ENCODE measurements around the gene ZNF701.
"Not testable (repeated sequence)": the region's sequence is repeated elsewhere in the genome, so short reads cannot be mapped to it uniquely, and the experiment has no call there.

The ZNF701 gene

DNA sequence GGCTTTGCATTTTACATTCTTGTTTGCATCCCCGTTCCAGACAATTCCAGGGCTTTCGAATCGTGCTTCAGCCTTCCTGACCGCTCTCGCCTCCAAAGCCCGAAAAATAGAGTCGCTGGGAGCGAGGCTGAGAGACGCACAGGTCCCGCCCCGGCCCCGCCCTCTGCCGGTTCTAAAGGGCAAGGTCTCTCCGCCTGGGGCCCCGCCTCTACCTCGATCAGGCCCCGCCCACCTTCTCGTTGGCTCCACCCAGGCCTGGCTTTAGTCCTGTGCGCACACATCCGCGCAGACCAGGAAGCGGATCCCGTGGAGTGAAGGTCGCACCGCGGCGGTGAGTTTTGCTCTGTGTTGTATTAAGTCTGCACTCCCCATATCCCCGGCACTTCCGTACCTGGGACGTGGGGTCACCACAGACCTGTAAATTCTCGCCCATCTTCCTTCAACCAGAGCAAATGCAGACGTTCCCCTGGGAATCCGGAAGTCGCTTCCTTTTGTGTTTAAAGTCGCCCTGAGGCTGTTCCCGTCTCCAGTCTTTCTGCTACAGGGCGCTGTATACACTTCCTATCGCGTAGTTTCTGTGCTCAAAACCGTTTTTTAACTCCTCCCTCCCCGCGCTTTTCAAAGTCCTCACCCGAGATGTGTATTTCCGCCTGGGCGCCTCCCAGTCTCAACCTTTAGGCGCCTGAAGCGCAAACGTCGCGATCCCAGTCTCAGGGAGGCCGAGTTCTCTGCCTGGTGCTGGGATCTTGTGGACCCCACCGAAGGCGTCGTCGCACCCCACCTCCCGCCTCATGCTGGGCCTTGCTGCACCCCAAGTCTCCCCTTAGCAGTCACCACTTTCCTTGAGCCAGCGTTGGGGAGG lies at the start of gene ZNF701:
ZNF701 (plus strand) TSS at position 288 of the 862 bp plus-strand sequence. CDS start 3,861 bp downstream, outside the sequence.
- peak; percentile 79 for DNase-seq

GRCh38 chr19:52522551-52522950 lies 47.5 kb upstream of the ZNF701 start:
- no peak for DNase-seq

DNA sequence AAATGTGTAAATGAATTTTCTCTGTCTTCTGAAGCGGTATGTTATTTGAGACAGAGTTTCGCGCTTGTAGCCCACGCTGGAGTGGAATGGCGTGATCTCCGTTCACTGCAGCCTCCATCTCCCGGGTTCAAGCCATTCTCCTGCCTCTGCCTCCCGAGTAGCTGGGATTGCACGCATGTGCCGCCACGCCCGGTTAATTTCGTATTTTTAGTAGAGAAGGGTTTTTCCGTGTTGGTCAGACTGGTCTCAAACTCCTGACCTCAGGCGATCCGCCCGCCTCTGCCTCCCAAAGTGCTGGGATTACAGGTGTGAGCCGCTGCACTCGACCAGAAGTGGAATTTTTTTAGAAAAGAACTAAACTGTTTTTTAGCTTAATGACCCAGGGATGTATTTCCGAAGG lies 46.0 kb upstream of the ZNF701 start:
- DNase-seq: no peak

- DNase-seq: peak; percentile 69
These were observed 42.7 kb upstream of the ZNF701 start, which contains the start of gene ZNF808 for GRCh38 chr19:52527134-52527955. TSS of gene ZNF808 (plus strand) at chr19:52527668. CDS start at chr19:52543285, 15,617 bp downstream.

DNA sequence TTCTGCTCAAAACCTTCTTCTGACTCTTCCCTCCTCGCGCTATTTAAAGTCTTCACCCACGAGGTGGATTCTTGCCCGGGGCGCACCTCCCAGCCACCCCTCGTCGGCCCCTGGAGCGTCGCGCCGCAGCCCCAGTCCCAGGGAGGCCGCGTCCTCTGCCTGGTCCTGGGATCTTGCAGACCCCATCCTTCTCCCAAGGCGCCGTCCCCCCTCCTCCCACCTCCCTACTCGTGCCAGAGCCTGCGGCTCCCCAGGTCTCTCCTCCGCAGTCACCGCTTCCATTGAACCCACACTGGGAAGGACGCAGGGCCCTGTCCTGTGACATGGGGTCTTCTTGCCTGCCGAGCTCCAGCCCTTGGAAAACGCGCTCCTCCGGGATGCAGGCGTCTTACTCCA lies 42.1 kb upstream of the ZNF701 start:
- no peak for DNase-seq

- DNase-seq: no peak
These were observed 37.6 kb upstream of the ZNF701 start for GRCh38 chr19:52532480-52532879.

DNA sequence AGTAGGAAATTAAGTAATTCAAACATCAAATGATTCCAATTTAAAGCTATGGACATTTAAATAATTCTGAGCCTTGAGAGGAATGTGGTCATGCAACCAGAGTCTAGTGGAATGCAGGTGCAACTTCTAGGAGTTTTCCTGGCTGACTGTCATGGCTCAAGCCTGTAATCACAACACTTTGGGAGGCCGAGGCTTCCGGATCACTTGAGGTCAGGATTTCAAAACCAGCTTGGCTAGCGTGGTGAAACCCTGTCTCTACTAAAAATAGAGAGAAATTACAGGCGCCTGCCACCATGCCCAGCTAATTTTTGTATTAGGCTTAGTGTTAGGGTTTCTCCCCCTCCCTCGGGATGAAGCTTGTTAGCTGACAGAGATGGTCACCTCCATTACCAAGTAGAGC lies 36.2 kb upstream of the ZNF701 start:
- no peak for DNase-seq

- not testable (repeated sequence) for DNase-seq
These were observed 34.7 kb upstream of the ZNF701 start for GRCh38 chr19:52535385-52535770.

- DNase-seq: no peak
These were observed 34.2 kb upstream of the ZNF701 start for GRCh38 chr19:52535771-52536447.

- no peak for DNase-seq
These were observed 33.7 kb upstream of the ZNF701 start for GRCh38 chr19:52536448-52536800.

- not testable (repeated sequence) for DNase-seq
These were observed 31.3 kb upstream of the ZNF701 start for GRCh38 chr19:52538815-52539214.

DNA sequence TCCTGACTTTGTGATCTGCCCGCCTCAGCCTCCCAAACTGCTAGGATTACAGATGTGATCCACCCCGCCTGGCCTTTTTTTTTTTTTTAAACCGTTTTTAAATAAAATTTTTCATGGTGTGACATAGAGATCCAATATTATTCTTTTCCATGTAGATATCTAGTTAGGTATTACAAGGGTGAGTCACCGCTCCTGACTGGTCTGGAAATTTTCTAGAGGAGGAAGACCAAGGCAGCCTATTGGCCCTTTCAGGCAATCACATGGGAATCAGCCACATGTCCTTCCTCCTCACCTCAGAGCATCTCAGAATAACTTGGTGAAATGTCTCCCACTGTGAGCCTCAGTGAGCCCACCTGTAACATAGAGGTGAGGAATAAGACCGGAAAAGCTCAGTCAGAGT lies 28.9 kb upstream of the ZNF701 start:
- DNase-seq: not testable (repeated sequence)

GRCh38 chr19:52541608-52542007 lies 28.5 kb upstream of the ZNF701 start:
- DNase-seq: no peak

DNA sequence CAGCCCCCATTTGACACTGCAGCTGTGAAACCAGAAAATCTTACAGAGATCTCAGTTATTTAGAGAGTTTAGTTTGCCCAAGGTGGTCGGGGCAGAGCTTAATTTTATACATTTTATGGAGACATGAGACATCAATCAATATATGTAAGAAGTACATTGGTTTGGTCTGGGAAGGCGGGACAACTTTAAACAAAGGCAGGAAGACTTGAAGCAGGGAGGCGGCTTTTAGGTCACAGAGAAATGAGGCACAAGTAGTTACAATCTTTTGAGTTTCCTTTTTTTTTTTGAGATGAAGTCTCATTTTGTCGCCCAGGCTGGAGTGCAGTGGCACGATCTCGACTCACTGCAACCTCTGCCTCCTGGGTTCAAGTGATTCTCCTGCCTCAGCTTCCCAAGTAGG lies 27.5 kb upstream of the ZNF701 start:
- not testable (repeated sequence) for DNase-seq

DNA sequence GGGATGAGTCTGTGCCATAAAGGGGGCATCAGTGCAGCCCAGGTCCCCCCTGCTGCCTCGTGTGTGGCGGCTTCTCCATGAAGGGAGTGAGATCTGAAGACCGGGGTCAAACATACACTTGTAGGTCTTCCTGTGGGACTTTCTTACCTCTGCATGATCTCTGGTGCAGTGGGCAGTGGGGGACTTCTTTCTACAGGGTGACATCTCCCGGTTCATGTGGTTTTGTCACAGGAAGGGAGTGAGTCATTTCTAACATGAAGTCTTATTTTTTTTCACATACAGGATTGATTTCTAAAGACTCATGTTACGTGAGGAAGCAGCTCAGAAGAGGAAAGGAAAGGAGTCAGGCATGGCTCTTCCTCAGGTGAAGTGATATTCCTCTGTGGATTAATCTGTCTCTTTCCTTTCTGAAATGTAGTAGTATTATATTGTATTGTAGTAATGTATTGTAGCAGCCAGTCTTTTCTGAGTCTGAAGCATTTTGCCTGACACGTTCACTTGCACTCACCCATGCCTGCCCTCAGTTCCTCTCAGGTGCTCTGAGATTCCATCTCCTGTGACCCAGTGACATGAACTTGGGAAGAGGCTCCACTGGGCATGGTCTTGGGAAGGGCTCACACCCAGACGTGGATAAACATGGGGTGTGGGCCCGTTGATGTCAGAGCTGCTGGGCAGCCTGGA lies 27.0 kb upstream of the ZNF701 start:
- DNase-seq: no peak

GRCh38 chr19:52554216-52554971 lies 15.7 kb upstream of the ZNF701 start:
- no peak for DNase-seq

GRCh38 chr19:52557231-52557995 lies 12.7 kb upstream of the ZNF701 start:
- DNase-seq: no peak

GRCh38 chr19:52558732-52559445 lies 11.2 kb upstream of the ZNF701 start:
- not testable (repeated sequence) for DNase-seq

- not testable (repeated sequence) for DNase-seq
These were observed 8.5 kb upstream of the ZNF701 start for GRCh38 chr19:52561611-52562010.

GRCh38 chr19:52566121-52566520 lies 4.0 kb upstream of the ZNF701 start:
- no peak for DNase-seq

Data from GOT3 (cell line).